ENCODE measurements around the gene C15orf39.
"Not testable (repeated sequence)": the region's sequence is repeated elsewhere in the genome, so short reads cannot be mapped to it uniquely, and the experiment has no call there.

- not testable (repeated sequence) for TF ChIP-seq EZH2 (IDR thresholded peaks at IDR 0.05; ENCODE audit: insufficient read depth, poor library complexity, severe bottlenecking); EZH2phosphoT487 (IDR thresholded peaks at IDR 0.05; ENCODE audit: insufficient read depth, low read depth)
These were observed 58.2 kb downstream of the C15orf39 start for GRCh38 chr15:75259873-75260272.

All from GM23248 (cell line).